GM12865 (cell line): ENCODE measurements around the gene SLC22A1.
"Not testable (repeated sequence)": the region's sequence is repeated elsewhere in the genome, so short reads cannot be mapped to it uniquely, and the experiment has no call there.

Experiments
- DNase-seq: peaks from one replicate; pipeline ENCODE4 v3.0.0; 2010; ENCODE audit warnings: low read depth
- H3K4me3 ChIP-seq: 2 replicates; pipeline ENCODE4 v1.5.1; 2011; ENCODE audit warnings: mild to moderate bottlenecking, low read depth, low read length, control low read depth
- TF ChIP-seq, protein P1 (sequence below): IDR thresholded peaks from 2 replicates; pipeline ENCODE4 v1.5.1; 2011; ENCODE audit warnings: low read length, control low read depth, low read depth, inconsistent platforms; ENCODE audit not compliant: insufficient read depth; ENCODE audit errors: missing control alignments

Gene SLC22A1

DNA sequence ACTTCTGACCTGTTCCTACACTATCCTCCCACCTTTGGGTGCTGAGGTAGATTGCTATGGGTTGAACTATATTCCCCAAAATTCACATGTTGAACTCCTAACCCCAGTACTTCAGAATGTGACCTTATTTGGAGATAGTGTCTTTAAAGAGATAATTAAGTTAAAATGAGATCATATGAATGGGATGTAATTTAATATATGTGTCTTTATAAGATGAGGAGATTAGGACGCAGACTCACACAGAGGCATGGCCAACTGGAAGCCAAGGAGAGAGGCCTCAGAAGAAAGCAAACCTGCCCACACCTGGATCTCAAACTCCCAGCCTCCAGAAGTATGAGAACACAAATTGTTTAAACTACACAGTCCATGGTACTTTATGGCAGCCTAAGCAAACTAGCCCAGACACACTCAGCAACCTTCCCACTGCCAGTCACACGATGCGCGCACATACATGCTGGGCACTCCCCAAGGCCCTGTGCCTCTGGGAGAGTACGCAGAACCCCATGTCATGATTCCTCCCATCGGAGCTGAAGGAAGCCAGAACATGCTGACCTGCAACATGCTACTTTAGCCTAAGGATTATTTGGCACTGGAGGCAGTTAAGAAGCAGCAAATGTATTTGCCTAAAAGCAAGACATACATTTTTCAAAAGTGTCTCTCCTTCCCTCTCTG is 8.9 kb upstream of the SLC22A1 start:
- TF ChIP-seq, protein P1, sequence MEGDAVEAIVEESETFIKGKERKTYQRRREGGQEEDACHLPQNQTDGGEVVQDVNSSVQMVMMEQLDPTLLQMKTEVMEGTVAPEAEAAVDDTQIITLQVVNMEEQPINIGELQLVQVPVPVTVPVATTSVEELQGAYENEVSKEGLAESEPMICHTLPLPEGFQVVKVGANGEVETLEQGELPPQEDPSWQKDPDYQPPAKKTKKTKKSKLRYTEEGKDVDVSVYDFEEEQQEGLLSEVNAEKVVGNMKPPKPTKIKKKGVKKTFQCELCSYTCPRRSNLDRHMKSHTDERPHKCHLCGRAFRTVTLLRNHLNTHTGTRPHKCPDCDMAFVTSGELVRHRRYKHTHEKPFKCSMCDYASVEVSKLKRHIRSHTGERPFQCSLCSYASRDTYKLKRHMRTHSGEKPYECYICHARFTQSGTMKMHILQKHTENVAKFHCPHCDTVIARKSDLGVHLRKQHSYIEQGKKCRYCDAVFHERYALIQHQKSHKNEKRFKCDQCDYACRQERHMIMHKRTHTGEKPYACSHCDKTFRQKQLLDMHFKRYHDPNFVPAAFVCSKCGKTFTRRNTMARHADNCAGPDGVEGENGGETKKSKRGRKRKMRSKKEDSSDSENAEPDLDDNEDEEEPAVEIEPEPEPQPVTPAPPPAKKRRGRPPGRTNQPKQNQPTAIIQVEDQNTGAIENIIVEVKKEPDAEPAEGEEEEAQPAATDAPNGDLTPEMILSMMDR: no peak
- no peak for DNase-seq
- no peak overlapping the region for H3K4me3 ChIP-seq

DNA sequence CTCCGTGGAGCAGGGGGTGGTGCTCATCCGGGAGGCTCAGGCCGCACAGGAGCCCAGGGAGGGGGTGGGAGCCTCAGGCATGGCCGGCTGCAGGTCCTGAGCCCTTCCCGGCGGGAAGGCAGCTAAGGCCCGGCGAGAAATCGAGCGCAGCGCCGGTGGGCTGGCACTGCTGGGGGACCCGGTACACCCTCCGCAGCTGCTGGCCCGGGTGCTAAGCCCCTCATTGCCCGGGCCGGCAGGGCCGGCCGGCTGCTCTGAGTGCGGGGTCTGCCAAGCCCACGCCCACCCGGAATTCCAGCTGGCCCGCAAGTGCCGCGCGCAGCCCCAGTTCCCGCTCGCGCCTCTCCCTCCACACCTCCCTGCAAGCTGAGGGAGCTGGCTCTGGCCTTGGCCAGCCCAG is 7.1 kb upstream of the SLC22A1 start:
- DNase-seq, H3K4me3 ChIP-seq: not testable (repeated sequence)

DNA sequence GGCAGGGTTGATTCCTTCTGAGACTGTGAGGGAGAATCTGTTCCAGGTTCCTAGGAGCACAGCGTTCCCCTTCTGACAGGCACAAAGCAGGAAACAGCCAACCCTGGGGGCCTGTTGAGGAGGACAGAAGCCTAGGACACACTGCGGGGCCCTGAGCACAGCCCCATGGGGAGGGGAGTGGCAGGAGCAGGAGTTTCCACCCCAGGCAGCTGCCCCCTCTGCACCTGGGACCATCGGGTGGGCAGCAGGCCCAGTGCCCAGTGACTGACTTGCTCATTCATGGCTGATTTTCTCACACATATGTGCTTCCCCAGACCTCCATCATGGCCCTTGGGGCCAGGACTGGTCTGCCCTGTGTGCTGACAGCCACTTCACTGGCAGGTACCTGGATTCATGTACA is 6.2 kb upstream of the SLC22A1 start:
- TF ChIP-seq, protein P1: no peak
- no peak for DNase-seq
- no peak overlapping the region for H3K4me3 ChIP-seq

DNA sequence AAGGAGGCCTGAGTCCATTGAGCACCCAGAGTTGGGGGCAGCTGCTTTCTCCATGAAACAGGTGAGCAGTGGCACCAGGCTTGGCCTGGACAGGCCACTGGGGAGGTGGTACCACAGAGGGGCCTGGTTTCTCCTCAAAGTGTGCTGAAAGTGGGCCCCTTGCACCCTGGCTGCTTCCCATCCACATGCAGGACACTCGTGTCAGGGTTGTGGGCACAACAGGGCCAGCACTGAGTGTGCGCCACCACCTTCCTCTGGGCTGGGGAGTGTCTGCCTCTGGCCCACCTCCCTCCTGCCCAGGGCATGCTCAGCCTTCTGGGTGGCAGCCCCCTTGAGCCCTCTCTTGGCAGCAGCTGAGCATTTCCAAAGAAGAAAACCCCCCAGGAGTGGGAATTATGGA is 5.2 kb upstream of the SLC22A1 start:
- TF ChIP-seq, protein P1: no peak
- DNase-seq: no peak
- no peak overlapping the region for H3K4me3 ChIP-seq

DNA sequence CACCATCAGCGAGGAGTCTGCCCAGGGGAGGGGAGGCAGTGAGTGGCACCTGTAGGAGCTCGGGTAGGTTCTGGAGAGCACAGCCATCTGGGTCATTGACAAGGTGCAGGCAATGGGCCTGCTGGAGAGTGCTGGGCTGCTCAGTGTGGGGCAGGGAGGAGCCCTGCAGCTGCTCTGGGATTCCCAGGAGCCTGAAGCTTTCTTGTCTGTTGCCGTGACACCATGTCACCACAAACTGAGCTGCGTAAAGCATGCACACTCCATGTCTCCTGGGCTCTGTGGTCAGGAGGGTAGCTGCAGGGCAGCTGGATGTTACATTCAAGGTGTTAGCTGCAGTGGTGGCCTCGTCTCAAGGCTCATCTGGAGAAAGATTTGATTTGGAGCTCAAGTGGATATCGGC is 4.5 kb upstream of the SLC22A1 start:
- no peak for DNase-seq
- no peak overlapping the region for H3K4me3 ChIP-seq
- TF ChIP-seq, protein P1: no peak

DNA sequence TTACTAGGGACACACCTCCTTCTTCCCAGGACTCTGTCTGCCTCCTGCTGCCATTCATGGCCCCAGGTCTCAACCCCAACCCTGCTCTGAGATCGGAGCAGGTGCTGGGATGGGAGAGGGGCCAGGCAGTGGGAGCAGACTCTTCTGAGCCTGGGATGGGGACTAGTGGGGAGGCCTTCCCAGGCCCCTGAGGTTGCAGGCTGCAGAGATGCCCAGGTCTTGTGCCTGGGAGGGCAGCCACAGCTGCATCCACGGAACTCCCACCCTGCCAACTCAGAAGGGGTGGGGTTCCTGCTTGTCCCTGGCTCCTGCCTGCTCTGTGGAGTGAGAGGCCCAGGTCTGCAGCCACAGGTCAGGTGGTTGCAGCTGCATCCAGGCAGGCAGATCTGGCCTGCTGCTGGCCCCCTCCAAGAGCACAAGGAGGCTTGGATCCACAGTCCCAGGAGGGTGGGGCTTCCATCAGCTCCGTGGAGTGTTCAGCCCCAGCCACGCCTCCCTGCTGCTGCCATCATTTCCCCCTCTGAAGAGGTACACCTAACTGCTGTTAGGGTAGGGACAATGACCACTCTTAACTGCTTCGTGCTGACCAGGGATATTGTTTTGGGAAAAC is 2.9 kb upstream of the SLC22A1 start:
- DNase-seq: no peak
- no peak overlapping the region for H3K4me3 ChIP-seq
- TF ChIP-seq, protein P1: no peak

DNA sequence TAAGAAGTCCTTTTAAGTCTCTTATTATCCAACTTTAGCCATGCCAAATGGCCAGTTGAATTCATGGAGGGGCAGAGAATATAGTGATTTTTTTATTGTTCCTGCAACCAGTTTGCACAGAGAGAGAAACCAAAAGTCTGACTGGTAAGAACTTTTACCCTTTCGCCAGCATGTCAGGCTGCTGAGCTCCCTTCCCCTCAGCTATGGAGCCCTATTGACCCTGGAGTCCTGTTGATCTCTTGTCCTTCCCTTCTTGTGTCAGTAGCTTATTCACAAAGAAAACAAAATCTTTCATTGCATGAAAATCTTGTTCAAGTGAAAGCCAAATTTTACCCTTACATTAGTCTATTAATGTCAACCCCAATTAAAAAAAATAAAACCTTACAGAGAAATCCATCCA is 1.5 kb upstream of the SLC22A1 start:
- DNase-seq: no peak
- TF ChIP-seq, protein P1: no peak

More for the DNA sequence above, 1.5 kb upstream of the SLC22A1 start:
- H3K4me3 ChIP-seq: no peak overlapping the region
